Measurements from ENCODE around the gene AKIRIN2. TPM values are rescaled to one million over a fixed set of nuclear protein-coding genes. Genes with fewer than 3 reads are reported as not detected.

AKIRIN2 gene
- total RNA-seq, 1 experiment from 2014 or later: 68.9 TPM

DNA sequence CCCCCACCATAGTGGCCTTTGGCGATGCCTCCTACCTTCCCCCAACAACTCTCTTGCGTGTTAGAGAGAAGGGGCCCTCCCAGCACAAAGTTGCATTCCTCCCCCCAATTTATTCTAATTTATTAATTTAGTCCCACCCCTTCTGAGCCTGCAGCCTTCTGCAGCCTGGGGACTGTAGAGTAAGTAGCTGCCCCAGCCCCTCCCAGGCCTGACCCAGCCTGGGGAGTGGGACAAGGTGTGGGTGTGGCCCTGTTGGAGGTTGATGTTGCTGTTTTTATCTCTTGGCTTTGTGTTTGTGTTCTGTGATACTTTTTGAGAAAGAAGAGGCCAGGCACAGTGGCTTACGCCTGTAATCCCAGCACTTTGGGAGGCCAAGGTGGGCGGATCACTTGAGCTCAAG lies 62.7 kb downstream of the AKIRIN2 start:
- Histone ChIP-seq H3K9me3 (ENCODE audit: low read depth, low read length, poor library complexity, severe bottlenecking) (no peaks in the 10 kb centered on the region), H3K27me3 (replicated peaks; ENCODE audit: insufficient read depth, low read depth, low read length, poor library complexity) (no peaks in the 10 kb centered on the region), H3K36me3 (ENCODE audit: insufficient read depth, low read length, poor library complexity, severe bottlenecking) (peaks cover 8% of the 10 kb centered on the region), H3K4me1 (ENCODE audit: insufficient read depth, low read length, poor library complexity, severe bottlenecking) (no peaks in the 10 kb centered on the region), H3K4me3 (ENCODE audit: low read depth, low read length, poor library complexity, severe bottlenecking) (no peak overlapping the region), H3K27ac (ENCODE audit: low read depth, low read length, poor library complexity, severe bottlenecking) (no peak overlapping the region)
- ChIA-PET POLR2A (ENCODE audit: low non-redundant PET) (no interaction called here), CTCF (no interaction called here)
- intact Hi-C loops (cut with micrococcal nuclease; ENCODE audit: unreplicated experiment): no loop called here
- BruUV-seq (replicated peaks): no TSS peak
- no peak for TF ChIP-seq EZH2 (IDR thresholded peaks at IDR 0.05; ENCODE audit: borderline replicate concordance, low read depth, low read length, poor library complexity, severe bottlenecking)
- TF ChIP-seq, protein P1, sequence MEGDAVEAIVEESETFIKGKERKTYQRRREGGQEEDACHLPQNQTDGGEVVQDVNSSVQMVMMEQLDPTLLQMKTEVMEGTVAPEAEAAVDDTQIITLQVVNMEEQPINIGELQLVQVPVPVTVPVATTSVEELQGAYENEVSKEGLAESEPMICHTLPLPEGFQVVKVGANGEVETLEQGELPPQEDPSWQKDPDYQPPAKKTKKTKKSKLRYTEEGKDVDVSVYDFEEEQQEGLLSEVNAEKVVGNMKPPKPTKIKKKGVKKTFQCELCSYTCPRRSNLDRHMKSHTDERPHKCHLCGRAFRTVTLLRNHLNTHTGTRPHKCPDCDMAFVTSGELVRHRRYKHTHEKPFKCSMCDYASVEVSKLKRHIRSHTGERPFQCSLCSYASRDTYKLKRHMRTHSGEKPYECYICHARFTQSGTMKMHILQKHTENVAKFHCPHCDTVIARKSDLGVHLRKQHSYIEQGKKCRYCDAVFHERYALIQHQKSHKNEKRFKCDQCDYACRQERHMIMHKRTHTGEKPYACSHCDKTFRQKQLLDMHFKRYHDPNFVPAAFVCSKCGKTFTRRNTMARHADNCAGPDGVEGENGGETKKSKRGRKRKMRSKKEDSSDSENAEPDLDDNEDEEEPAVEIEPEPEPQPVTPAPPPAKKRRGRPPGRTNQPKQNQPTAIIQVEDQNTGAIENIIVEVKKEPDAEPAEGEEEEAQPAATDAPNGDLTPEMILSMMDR (conservative IDR thresholded peaks at IDR 0.05; ENCODE audit: low read depth, low read length): no peak
- no peak for DNase-seq (ENCODE audit: low spot score)

DNA sequence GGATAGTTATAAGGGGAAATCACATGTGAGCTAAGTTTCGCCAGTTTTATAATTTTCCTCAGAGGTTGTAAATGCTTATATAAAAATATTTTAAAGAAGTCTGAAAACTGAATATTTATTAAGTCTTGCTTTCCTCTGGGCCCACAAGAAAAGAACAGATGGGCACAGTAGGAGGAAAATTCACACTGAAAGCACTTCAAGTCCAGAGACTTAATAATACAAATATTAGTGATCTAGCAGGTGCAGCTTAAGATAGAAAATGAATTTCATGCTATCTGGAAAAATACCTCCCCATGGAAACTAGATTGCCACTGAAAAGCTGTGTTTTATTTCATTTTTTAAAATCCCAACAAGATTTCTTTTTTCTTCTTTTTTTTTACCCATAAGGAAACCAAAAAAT lies 64.9 kb downstream of the AKIRIN2 start:
- H3K27me3 ChIP-seq (replicated peaks; ENCODE audit: insufficient read depth, low read depth, low read length, poor library complexity): no peaks in the 10 kb centered on the region
- intact Hi-C loops (cut with micrococcal nuclease; ENCODE audit: unreplicated experiment): no loop called here
- POLR2A ChIA-PET (ENCODE audit: low non-redundant PET): no interaction called here
- no peaks in the 10 kb centered on the region for H3K9me3 ChIP-seq (ENCODE audit: low read depth, low read length, poor library complexity, severe bottlenecking)
- no peak overlapping the region for H3K27ac ChIP-seq (ENCODE audit: low read depth, low read length, poor library complexity, severe bottlenecking)
- no TSS peak for BruUV-seq (replicated peaks)
- no peaks in the 10 kb centered on the region for H3K4me1 ChIP-seq (ENCODE audit: insufficient read depth, low read length, poor library complexity, severe bottlenecking)
- no peak for TF ChIP-seq EZH2 (IDR thresholded peaks at IDR 0.05; ENCODE audit: borderline replicate concordance, low read depth, low read length, poor library complexity, severe bottlenecking)
- TF ChIP-seq, protein P1 (conservative IDR thresholded peaks at IDR 0.05; ENCODE audit: low read depth, low read length): no peak
- peaks cover 8% of the 10 kb centered on the region for H3K36me3 ChIP-seq (ENCODE audit: insufficient read depth, low read length, poor library complexity, severe bottlenecking)
- no peak overlapping the region for H3K4me3 ChIP-seq (ENCODE audit: low read depth, low read length, poor library complexity, severe bottlenecking)
- CTCF ChIA-PET: no interaction called here
- no peak for DNase-seq (ENCODE audit: low spot score)

DNA sequence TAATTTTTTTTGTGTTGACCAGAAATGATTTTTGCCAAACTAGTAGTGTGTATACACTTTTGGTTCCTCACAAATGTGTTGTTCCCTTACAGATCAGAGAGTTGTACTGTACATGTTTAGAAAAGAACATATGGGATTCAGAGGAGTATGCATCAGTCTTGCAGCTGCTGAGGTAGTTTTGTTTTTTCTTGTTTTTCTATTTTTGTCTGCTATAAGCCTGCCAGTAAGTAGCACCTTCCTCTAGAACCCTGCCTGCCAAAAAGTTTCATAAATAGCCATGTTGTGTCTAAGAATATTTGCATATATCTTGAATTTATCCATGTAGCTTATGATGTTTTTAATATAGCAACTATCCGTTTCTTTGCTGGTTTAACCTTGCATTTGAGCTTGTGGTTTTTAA lies 65.7 kb downstream of the AKIRIN2 start:
- intact Hi-C loops (cut with micrococcal nuclease; ENCODE audit: unreplicated experiment): no loop called here

DNA sequence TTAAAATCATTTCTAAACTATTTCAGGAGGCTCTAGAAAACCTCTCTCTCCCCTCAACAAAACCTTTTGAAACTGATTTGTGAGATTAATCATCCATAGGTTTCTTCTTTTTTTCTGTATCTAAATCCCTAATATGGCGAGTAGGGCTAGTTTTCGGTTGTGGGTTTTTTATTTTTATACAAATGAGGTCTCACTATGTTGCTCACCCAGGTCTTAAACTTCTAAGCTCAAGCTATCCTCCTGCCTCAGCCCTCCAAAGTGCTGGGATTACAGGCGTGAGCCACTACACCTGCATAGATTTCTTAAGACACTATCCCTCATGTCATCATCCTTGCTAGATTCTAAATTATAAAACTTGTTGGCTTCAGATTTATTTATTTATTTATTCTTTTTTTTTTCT lies 68.2 kb downstream of the AKIRIN2 start:
- DNase-seq (ENCODE audit: low spot score): no peak
- Histone ChIP-seq H3K4me3 (ENCODE audit: low read depth, low read length, poor library complexity, severe bottlenecking) (no peak overlapping the region), H3K4me1 (ENCODE audit: insufficient read depth, low read length, poor library complexity, severe bottlenecking) (no peaks in the 10 kb centered on the region), H3K36me3 (ENCODE audit: insufficient read depth, low read length, poor library complexity, severe bottlenecking) (peaks cover 3% of the 10 kb centered on the region), H3K27me3 (replicated peaks; ENCODE audit: insufficient read depth, low read depth, low read length, poor library complexity) (no peaks in the 10 kb centered on the region), H3K27ac (ENCODE audit: low read depth, low read length, poor library complexity, severe bottlenecking) (no peak overlapping the region), H3K9me3 (ENCODE audit: low read depth, low read length, poor library complexity, severe bottlenecking) (no peaks in the 10 kb centered on the region)
- intact Hi-C loops (cut with micrococcal nuclease; ENCODE audit: unreplicated experiment): no loop called here
- ChIA-PET POLR2A (ENCODE audit: low non-redundant PET) (no interaction called here), CTCF (no interaction called here)
- TF ChIP-seq, protein P1 (conservative IDR thresholded peaks at IDR 0.05; ENCODE audit: low read depth, low read length): no peak
- TF ChIP-seq EZH2 (IDR thresholded peaks at IDR 0.05; ENCODE audit: borderline replicate concordance, low read depth, low read length, poor library complexity, severe bottlenecking): no peak
- BruUV-seq (replicated peaks): no TSS peak

More for the DNA sequence above, 65.7 kb downstream of the AKIRIN2 start:
- no peaks in the 10 kb centered on the region for H3K9me3 ChIP-seq (ENCODE audit: low read depth, low read length, poor library complexity, severe bottlenecking)
- no peak overlapping the region for H3K27ac ChIP-seq (ENCODE audit: low read depth, low read length, poor library complexity, severe bottlenecking)
- no TSS peak for BruUV-seq (replicated peaks)
- H3K36me3 ChIP-seq (ENCODE audit: insufficient read depth, low read length, poor library complexity, severe bottlenecking): peaks cover 8% of the 10 kb centered on the region
- no peaks in the 10 kb centered on the region for H3K27me3 ChIP-seq (replicated peaks; ENCODE audit: insufficient read depth, low read depth, low read length, poor library complexity)
- no peak for TF ChIP-seq EZH2 (IDR thresholded peaks at IDR 0.05; ENCODE audit: borderline replicate concordance, low read depth, low read length, poor library complexity, severe bottlenecking)
- no peak for DNase-seq (ENCODE audit: low spot score)
- no peak overlapping the region for H3K4me3 ChIP-seq (ENCODE audit: low read depth, low read length, poor library complexity, severe bottlenecking)
- no peaks in the 10 kb centered on the region for H3K4me1 ChIP-seq (ENCODE audit: insufficient read depth, low read length, poor library complexity, severe bottlenecking)
- CTCF ChIA-PET: no interaction called here
- POLR2A ChIA-PET (ENCODE audit: low non-redundant PET): no interaction called here
